Posterior cingulate gyrus (tissue), 11 donors: ENCODE data around the gene FBXO7.

Source experiments
- DNase-seq, 10 donors: peaks; one replicate each; pipeline versions ENCODE4 v3.0.0 to v3.0.0-alpha.2; 2020 to 2021; ENCODE audit warnings: mixed read lengths in 3 of 10
- intact Hi-C: fragments of 100-400 bp; cut with DNase I; formaldehyde crosslinking; loops from one replicate; pipeline ENCODE4 v1.15.1; 2023

The FBXO7 gene

GRCh38 chr22:32487461-32487860 lies 12.8 kb downstream of the FBXO7 start:
- intact Hi-C loops = no loop called here
- no peak for DNase-seq

GRCh38 chr22:32489377-32489776 lies 14.8 kb downstream of the FBXO7 start:
- DNase-seq = no peak
- intact Hi-C loops = no loop called here

- no peak for DNase-seq
- intact Hi-C loops = no loop called here
Measured at GRCh38 chr22:32490279-32490678, 15.7 kb downstream of the FBXO7 start.

GRCh38 chr22:32492111-32492510 lies 17.5 kb downstream of the FBXO7 start:
- intact Hi-C loops = no loop called here
- no peak for DNase-seq

- intact Hi-C loops = no loop called here
- no peak for DNase-seq
Measured at GRCh38 chr22:32493551-32493950, 18.9 kb downstream of the FBXO7 start.

- no peak for DNase-seq
- intact Hi-C loops = no loop called here
Measured at GRCh38 chr22:32494971-32495370, 20.4 kb downstream of the FBXO7 start.

- intact Hi-C loops = no loop called here
- no peak for DNase-seq
Measured at GRCh38 chr22:32499666-32500065, 25.1 kb downstream of the FBXO7 start.

GRCh38 chr22:32501836-32502752 lies 27.5 kb downstream of the FBXO7 start:
- intact Hi-C loops = no loop called here
- no peak for DNase-seq

GRCh38 chr22:32509045-32509444 lies 34.4 kb downstream of the FBXO7 start:
- DNase-seq = peak in 1 of 10 donors; percentile 53
- intact Hi-C loops = no loop called here

GRCh38 chr22:32511274-32511673 lies 36.7 kb downstream of the FBXO7 start:
- DNase-seq = peak in 1 of 10 donors; percentile 41
- intact Hi-C loops = no loop called here

- no peak for DNase-seq
Measured at GRCh38 chr22:32511776-32512175, 37.2 kb downstream of the FBXO7 start.

GRCh38 chr22:32512267-32512982 lies 37.8 kb downstream of the FBXO7 start:
- intact Hi-C loops = no loop called here
- no peak for DNase-seq

More at GRCh38 chr22:32511776-32512175, 37.2 kb downstream of the FBXO7 start:
- intact Hi-C loops = no loop called here

- no peak for DNase-seq
- intact Hi-C loops = no loop called here
Measured at GRCh38 chr22:32515084-32515483, 40.5 kb downstream of the FBXO7 start.

GRCh38 chr22:32517488-32517887 lies 42.9 kb downstream of the FBXO7 start:
- intact Hi-C loops = no loop called here
- no peak for DNase-seq

- intact Hi-C loops = no loop called here
- peak in 1 of 10 donors; percentile 70 for DNase-seq
Measured at GRCh38 chr22:32517921-32518320, 43.3 kb downstream of the FBXO7 start.

GRCh38 chr22:32518381-32518780 lies 43.8 kb downstream of the FBXO7 start:
- intact Hi-C loops = no loop called here
- DNase-seq = no peak

- intact Hi-C loops = no loop called here
Measured at GRCh38 chr22:32518848-32519247, 44.2 kb downstream of the FBXO7 start.

GRCh38 chr22:32520612-32521011 lies 46.0 kb downstream of the FBXO7 start:
- DNase-seq = no peak
- intact Hi-C loops = no loop called here

More at GRCh38 chr22:32518848-32519247, 44.2 kb downstream of the FBXO7 start:
- DNase-seq = no peak

- intact Hi-C loops = no loop called here
- no peak for DNase-seq
Measured at GRCh38 chr22:32522237-32522636, 47.6 kb downstream of the FBXO7 start.

- intact Hi-C loops = loop anchor here (1.0 to 2.0 kb wide), 3 partner anchors 53 to 473 kb away; partner anchors contain the start of gene FBXO7
- no peak for DNase-seq
Measured at GRCh38 chr22:32527756-32528155, 53.1 kb downstream of the FBXO7 start.

GRCh38 chr22:32528316-32528715 lies 53.7 kb downstream of the FBXO7 start:
- intact Hi-C loops = loop anchor here (1.0 to 2.0 kb wide), 3 partner anchors 54 to 472 kb away; partner anchors contain the start of gene FBXO7

More at GRCh38 chr22:32528316-32528715, 53.7 kb downstream of the FBXO7 start:
- DNase-seq = peak in 4 of 10 donors; percentile 42 to 90 (median 58)
